ENCODE data around the gene DSCAM.

GRCh38 chr21:40337981-40338380 lies 509.0 kb downstream of the DSCAM start:
- TF ChIP-seq CTCF (IDR thresholded peaks at IDR 0.05) = no peak
- no peak for TF ChIP-seq POLR2A (IDR thresholded peaks at IDR 0.05)
